ENCODE data around the gene HOXD12. TPM values are rescaled to one million over a fixed set of nuclear protein-coding genes. Genes with fewer than 3 reads are reported as not detected.
A peak's percentile ranks its signal among the peaks of the same experiment; 100 is the strongest.

Gene HOXD12
- total RNA-seq, 1 experiment from 2014 or later: 2.2 TPM

DNA sequence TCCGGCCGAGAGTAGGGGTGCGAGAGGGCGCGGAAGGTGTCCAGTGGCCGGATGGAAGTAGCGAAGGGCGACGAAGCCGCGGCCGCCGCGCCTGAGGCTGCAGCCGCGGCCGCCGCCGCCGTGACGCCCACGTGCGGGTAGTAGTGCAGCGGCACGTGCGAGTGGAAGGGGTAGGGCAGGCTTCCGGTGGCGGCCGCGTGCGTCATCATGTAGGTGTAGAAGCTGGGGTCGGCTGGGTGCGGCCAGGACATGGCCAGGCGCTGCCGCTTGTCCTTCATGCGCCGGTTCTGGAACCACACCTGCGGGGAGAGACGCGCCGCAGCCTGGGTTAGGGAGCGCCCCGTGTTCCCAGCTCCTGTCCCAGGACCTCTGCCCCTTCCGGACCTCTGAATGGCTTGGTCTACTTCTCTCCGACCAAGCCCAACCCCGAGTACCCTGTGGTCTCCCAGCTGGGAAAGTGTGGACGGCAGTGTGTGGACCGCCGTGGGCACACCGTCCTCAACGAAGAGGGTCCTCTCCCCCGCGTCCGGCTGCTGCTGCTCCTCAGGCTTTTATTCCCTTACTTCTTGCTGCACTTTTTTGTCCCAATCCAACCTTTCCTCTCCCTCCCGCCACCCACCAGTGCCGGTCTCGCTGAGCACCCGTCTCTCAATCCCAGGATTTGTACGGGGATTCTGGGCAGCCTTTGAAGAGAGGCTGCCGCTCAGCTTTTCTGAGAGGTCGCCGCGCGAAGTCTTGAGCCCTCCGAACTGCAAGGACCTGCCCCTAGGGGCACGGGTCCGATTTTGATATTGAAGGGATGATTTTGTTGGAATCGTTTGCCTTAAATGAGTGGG lies 18.8 kb upstream of the HOXD12 start:
- peak; percentile 54 for DNase-seq (ENCODE audit: low spot score)

DNA sequence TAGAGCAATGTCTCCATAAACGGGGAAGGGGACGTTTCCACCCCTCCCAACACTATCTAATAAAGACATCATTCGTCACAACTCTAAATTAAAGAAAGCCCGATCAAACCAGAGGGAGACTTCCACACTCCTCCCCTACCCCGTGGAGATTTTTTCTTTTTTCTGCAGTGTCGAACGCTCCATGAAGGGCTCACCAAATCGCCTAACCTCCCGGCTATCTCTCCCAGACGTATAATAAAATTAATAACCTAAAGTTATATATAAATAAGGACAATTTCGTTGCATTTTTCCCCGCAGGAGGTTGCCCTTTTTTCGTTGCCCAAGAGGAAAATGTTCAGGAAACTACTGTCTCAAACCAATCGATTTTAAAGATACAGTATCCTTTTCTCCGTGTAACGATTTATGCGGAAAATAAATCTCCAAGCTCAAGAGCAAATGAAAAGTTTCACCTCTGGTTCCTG lies 18.2 kb upstream of the HOXD12 start:
- DNase-seq (ENCODE audit: low spot score): no peak

DNA sequence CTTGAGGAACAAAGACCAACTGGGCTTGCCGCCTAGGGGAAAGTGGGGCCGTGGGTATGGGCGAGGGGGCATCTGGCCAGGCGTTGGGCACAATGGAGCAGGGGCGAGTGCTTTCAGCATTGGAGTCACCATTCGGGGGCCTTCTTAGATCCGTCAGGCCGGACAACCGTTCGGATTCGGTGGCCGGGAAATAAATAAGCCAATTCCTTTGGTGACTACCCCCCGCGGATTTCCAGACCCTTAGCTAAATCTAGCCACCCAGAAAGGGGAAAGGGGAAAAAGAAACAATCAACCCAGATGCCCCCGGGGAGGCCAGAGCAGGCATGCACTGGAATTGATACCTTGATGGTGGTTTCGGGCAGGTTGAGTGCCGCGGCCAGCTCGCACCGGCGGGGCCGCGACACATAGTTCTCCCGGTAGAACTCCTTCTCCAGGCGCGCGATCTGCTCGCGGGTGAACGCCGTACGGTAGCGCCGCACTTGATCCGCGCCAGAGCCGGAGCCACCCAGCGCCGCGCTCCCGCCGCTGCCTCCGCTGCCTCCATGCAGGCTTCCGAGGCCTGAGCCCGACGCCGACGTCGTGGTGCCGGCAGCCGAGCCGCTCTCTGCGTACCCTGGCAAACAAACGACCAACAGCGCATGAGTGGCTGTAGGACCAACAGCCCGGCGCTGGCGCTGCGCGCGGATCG lies 17.6 kb upstream of the HOXD12 start:
- no peak for DNase-seq (ENCODE audit: low spot score)

DNA sequence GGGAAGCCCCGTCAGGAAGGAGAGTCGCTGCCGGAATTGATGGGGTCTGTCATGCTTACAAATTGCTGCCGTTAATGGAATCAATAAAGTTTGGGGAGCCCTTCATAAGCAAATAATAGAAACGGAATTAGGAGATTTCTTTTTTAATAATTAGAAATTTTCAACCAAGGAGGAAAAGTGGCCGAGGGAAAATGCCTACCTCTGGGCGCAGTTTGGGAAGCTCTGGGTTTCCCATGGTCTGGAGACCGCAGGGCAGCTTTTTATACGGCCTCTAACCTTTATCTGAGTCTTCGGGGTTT lies 17.1 kb upstream of the HOXD12 start:
- no peak for DNase-seq (ENCODE audit: low spot score)

DNA sequence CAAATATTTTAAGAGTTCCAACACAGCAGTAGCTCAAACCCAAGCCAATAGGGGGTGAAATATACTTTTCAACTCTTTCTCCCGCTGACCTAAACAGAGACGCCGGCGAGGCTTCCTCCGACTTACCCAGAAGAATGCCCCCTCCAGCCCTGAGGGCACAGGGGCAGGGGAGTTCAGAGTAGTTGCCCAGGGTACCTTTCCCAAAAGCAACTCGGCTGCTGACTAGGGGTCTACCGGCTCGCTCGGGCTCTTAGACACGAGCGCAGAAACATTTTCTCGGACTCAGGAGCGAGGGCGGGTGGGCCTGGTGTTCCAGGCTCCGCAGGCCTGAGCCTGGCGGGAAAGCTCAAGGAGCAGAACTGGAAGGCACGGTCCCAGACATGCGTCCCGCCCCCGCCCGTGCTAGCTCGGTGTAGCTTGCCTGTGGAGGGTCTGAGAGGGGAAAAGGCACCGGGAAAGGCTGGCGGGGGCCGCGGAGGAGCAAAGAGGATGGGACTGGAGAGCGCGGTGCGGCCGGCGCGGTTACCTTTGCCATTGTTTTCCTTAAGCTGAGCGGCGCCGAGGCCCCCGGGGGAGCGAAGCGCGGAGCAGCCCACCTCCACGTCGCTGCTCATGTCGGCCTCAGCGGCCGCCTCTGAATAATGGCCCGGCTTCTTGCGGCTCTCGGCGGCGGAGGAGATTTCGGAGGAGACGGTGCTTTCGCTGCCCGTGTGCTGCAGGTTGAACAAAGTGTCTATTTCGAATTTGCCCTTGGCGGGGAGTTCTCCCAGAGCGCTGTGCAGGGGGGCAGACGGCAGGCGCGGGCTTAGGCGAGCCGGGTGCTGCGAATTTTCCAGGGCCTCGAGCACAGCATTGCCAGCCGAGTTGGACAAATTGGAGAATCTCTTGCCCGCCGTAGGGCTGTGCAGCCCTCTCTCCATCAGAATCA lies 16.5 kb upstream of the HOXD12 start:
- no peak for DNase-seq (ENCODE audit: low spot score)

DNA sequence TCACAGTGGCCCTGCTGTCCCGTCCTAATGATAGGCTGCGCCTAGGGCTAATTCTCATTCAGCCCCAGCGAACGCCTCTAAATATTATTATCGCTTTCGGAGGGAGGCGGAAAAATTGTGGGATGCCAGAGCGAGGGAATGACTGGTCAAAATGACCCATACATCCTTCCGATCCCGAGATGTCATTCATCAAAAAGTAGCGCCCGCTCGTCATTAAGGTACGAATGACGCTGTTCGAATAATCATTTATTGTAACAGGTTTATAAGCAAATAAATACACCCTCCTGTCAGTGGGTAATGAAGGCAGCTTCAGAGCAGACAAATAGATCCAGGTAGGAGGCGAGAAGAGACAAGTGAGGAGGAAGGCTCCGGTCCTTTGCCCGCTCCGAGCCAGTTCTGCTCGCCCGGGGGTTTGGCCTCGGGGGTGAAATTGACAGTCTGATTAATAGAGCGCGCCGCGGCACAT lies 15.8 kb upstream of the HOXD12 start, which contains the start of gene EVX2:
Gene EVX2, minus strand, starts transcription at position 167 of the 466 bp plus-strand sequence. CDS start 186 bp downstream, outside the sequence.
- no peak for DNase-seq (ENCODE audit: low spot score)

DNA sequence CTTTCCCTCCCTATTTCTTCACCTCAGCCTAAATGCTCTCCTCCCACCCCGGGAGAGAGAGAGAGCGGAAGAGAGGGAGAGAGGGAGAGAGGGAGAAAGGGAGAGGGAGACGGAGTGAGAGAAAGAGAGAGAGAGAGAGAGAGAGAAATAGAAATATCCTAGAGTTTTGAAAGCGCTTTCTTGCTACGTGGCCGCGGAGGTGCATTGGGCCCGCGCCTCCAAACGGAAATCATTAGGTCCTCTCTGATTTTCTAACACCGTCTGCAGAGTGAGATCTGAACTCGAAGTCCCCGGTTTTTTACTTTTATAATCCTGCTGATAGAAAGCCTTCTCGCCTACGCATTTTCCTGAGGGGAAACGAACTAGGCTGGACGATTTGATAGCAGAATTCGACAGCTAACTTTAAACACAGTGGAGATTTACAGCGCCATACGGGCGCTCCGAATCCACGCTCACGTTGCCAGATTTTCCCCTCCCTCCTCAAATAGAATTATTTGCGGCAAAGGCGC lies 14.9 kb upstream of the HOXD12 start:
- no peak for DNase-seq (ENCODE audit: low spot score)

DNA sequence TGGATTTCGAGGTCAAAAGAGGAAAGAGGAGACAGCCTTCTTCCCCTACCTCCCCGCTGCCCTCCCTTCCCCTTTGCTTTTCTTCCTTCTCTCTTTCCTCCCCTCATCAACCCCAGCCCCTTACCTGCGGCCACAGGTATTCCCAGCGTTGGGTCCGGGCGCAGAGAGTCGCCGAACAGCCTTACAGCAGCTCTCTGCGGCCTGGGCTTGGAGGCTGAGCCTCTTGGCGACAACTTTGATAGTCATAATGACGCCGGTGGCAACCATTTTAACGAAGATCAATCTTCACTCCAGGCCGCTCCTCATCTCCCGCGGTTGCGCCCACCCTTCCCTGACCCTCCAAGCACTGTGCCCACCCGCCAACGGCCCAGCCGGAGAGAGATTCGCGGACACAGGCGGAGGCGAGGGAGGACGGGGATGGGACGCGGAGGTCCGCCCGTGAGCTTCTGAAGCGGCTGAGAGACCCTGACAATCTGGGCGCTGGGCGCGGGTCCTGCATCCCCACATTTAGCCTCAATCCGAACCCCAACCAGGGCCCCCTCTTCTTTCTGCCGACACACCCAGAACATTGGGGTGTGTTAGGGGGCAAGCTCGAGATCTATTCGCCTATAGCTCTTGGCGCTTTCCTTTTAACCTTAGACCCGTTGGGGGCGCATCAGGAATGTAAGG lies 14.3 kb upstream of the HOXD12 start:
- no peak for DNase-seq (ENCODE audit: low spot score)

DNA sequence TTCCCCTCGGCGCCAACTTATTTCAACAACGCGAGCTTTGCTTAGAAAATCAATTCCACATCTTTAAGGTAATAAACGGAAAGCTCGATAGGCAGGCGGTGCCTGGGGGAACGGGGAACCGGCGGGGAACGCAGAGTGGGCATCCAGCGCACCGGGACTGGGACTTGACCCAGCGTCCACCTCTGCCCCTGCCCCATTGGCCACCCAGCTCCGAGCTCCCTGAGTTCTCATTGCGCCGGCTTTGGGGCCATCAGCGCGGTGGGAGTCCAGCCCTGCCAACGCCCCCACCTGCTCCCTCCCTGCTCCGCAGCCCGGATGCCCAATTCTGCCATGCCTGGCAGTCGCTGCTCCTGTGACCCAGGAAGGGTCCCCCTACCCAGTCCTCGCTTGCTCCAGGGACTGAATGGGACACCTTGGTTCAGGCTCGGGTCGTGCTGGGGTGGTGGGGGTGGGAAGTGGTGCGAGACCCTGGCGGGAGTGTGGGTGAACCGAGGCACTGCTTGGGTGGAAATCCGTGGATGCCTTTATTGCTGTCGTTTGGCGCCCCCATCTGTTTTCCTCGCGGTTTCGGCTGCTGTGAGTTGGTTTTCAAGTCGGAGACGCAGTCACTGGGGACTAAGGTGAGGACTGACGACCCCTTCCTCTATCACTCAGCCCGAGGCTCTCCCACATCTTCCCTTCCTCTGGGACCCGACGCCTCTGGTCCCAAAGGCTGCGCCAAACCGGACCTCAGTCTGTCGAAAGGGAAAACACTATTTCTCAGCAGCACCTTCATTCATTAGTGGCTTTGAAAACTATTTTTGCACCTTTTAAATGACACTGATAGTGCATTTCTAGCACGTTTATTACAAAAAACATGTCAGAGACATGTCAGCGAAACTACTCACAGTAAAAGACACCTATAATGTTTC lies 13.5 kb upstream of the HOXD12 start:
- DNase-seq (ENCODE audit: low spot score): peak; percentile 36

DNA sequence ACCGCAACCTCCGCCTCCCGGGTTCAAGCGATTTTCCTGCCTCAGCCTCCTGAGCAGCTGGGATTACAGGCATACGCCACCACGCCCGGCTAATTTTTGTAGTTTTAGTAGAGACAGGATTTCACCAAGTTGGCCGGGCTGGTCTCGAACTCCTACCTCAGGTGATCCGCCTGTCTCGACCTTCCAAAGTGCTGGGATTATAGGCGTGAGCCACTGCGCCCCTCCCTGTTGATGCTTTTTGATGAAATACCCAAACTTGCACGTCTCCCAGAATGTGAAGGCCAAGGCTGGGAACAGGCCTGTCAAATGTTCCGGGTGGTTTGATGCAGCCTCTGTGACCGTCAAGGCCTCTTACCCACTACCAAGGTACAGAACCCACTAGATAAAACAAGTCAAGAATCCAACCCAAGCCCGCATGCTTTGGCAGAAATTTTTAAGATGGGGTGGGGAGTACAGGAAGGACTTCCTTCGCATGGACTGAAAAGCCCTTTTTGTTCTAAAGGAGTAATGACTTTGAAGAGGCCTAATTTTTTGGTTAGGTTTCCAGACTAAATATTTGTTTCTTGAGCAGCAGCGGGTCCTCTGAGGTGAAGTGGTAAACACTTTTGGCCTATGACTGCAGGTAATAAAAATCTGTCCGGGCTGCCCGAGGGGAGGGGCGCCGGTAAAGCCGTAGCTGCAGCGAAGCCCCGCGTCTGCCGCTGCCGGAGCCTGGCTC lies 12.1 kb upstream of the HOXD12 start:
- DNase-seq (ENCODE audit: low spot score): no peak

DNA sequence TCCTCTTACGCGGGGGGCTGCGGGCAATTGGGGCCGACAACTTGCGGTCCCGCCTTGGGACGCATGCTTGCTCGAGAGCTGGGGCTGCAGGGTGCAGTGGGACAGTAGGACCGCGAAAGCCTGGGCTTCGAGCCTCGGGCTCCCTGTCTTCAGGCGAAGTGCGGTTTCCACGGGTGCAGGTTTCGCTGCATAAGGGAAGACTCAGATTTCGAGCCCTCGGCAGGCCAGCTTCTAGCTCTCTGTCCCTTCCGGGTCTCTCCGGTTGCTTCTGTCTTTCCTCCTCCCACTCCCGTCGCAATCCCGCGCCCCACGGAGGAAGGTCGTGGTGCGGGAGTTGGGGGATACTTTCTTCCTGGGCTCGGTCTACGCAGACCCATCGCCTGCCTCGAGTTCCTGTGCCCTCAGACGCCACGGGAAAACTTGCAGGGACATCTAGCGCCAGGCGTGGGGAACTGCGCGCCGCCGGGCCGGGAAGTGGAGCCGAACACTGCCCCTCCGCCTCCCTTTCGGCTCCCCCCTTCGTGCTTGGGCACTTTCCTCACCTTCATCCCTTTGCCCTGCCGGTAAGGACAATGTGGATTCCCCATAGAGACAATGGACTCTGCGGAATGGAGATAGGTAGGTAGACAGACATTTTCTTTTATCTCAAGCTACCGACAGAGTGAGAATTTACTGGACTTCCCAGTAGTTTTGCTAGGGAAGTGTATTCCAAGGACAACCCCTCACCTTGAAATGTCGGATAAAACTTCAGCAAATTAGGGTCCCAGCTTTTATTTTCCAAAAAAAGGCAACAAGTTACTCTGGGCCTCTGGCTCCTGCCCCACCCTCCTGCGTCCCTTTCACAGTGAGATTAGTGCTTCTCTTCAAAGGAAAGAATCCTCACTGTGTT lies 11.3 kb upstream of the HOXD12 start:
- DNase-seq (ENCODE audit: low spot score): peak; percentile 55

DNA sequence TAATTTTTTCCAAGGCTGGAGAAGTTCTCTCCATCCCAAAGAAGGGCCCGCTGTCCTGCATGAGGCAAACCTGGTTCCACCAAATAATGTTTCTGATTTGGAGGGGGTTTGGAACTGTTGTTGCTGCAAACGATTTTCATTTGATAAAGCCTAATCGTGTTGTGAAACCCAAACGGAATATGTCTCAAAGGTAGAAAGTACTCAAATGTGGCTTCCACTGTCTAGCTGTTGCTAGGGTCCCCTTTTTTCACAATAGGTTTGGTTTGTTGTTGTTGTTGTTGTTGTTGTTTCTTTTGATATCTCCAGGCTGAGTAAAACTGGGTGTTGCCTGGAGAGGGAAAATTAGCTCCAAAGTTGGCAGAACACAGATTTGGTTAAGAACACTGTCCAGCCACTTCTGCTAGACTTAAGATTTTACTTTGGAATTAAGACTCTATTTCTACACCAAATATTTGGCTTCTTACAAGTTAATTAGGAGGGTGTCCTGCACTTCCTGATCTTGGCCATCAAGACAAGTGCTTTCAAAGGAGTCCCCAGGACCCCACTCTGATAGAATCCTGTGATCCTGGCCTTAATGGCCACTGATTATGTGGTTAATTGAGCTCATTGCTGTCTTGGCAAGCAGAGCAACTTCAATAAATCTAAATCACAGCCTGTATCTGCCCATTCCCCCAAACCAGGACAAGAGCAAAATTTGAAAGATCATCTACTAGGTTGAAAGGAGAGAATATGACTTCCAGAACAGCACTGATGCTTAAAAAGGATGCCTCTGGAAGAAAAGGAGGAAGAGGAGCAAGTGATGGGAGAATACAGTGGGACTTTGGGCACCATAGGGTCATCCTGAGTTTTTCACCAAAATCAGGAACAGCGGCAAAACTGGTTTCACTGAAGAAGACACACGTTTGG lies 10.4 kb upstream of the HOXD12 start:
- no peak for DNase-seq (ENCODE audit: low spot score)

DNA sequence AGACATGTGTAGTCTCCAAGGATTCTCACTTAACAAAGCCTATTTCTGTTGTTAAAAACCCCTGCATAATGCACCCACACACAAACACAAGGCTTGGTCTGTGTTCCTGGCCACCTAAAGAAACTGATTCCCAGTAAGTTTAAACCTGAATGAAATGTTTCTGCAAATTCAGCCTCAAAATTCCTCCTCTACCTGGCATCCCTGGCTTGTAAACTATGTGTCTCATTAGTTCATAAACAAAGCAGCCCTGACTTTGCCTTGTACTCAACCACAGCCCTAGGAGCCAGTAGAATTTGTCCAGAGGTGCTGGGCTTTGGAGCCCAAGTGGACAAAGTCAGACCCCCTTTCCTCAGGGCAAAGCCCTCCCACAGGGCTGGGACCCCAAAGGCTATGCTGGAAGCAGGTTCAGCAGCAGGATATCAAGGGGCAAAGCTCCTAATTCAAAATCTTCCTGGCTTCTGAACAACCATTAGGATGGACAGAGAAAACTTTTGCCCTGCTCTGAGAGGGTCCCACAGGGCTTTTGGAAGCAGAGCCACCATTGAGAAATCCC lies 9.7 kb upstream of the HOXD12 start:
- DNase-seq (ENCODE audit: low spot score): no peak

DNA sequence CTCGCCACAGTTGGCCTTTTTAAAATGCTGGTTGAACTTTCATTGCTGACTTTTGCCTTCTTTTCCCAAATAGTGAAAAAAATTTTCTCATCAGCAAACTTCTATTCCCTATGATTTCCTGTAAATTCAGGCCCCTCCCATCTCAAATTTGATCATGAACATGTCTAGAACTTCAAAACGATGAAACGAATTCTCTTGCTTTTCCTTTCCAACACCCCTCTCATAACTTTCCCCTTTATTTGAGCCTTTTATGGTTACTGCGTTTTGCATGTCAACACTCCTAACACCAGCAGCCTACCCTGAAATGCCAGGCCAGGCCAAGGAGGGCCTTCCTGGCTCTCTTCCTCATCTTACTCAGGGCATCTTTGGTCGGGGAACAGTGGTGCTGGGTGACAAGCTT lies 8.7 kb upstream of the HOXD12 start:
- no peak for DNase-seq (ENCODE audit: low spot score)

DNA sequence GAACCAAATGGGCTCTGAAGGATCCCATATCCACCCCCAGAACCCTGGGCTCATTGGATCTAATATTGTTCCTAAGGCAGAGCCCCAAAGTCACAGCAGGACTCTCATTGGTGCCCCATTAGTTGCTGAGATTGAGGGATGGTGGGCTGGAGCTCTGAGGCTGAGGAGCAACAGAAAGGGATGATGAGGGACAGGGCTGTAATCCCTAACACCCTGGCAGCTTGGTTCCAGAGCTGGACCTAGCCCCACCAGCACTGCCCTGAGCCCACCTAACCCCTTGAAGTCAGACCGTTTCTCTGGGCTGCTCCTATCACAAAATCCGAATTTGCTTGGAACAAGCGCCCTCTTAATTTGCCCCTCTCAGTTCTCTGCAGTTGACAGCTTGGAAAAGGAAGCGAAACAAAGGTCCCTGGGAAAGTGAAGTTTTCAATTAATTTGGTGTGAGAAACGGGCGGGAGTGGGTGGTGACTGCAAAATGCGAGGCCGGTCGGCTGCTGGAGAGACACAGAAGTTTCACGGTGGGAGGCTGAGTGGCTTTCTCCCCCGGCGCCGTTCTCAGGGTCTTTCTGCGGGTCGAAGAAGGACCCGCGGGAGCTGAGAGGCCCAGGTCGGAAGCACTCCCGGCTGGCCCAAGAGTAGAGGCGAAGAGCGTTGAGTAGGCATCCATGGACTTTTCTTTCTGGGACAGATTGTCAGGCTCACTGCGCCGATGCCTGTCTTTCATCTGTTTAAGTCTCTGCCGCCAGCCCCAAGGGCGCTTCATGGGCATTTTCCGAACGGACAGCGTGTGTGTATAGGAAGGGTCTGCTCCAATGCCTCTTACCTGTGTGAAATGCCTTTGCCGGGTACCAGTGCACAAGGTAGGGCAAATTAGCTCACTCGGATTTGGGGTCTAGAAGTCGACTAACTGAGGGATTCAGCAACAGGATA lies 8.0 kb upstream of the HOXD12 start:
- DNase-seq (ENCODE audit: low spot score): no peak
